Central memory CD8-positive, alpha-beta T cell (primary cell): Measurements from ENCODE around the gene EFEMP2.
A peak's percentile ranks its signal among the peaks of the same experiment; 100 is the strongest.
"Not testable (repeated sequence)": the region's sequence is repeated elsewhere in the genome, so short reads cannot be mapped to it uniquely, and the experiment has no call there.

Source experiments
- ATAC-seq: fragments of 150-1000 bp; cut with Tn5 transposase; replicated peaks from 2 replicates; pipeline ENCODE4 v1.10.0; 2022; ENCODE audit warnings: mild to moderate bottlenecking, moderate FRiP score, moderate number of reproducible peaks; ENCODE audit not compliant: poor library complexity, severe bottlenecking; ENCODE audit errors: extremely low read depth
- DNase-seq, 2 donors: peaks; one replicate each; pipeline ENCODE4 v3.0.0; 2021; ENCODE audit warnings: low spot score in 2 of 2
- H3K27ac Mint-ChIP-seq: one replicate; pipeline ENCODE4 v1.8.0; 2022; ENCODE audit warnings: low read depth, mild to moderate bottlenecking, moderate library complexity, mixed read lengths
- H3K27me3 Mint-ChIP-seq: one replicate; pipeline ENCODE4 v1.8.0; 2022; ENCODE audit warnings: mixed read lengths
- H3K36me3 Mint-ChIP-seq: one replicate; pipeline ENCODE4 v1.8.0; 2022; ENCODE audit warnings: mild to moderate bottlenecking, moderate library complexity, mixed read lengths; ENCODE audit not compliant: insufficient read depth
- H3K4me1 Mint-ChIP-seq: one replicate; pipeline ENCODE4 v1.8.0; 2022; ENCODE audit warnings: mixed read lengths
- H3K4me3 Mint-ChIP-seq: one replicate; pipeline ENCODE4 v1.8.0; 2022; ENCODE audit warnings: mild to moderate bottlenecking, moderate library complexity, mixed read lengths
- H3K9me3 Mint-ChIP-seq: one replicate; pipeline ENCODE4 v1.8.0; 2022; ENCODE audit warnings: mixed read lengths

Gene EFEMP2

DNA sequence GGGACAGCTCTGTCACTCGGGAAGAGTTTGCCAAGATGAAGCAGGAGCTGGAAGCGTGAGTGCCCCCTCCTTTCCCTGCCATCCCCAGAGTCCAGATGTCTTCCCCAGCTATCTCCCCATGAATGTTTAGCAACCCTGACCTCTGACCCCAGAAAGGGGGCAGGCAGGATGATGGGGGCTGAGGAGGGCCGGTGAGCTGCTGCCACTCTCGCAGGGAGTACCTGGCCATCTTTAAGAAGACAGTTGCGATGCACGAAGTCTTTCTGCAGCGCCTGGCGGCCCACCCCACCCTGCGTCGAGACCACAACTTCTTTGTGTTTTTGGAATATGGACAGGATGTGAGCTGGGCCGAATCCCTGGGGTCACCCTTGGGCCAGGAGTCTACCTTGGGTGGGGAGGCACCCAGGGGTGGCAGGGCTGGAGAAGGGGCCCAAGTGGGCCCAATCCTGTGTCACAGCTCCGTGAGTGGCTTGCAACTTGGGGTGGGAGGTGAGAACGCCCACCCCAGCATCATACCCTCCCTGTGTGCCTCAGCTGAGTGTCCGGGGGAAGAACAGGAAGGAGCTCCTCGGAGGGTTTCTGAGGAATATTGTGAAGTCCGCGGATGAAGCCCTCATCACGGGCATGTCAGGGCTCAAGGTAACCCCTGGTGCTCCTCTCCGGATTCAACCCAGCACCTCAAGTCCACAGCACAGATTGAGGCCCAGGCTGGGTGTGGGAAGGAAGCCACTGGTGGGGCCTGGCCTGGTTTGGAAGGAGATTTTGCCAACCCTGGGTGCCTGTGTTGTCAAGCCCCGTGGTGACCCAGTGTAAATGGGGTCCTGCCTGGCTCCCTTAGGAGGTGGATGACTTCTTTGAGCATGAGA is 22.1 kb downstream of the EFEMP2 start:
- ATAC-seq: no peak
- Mint-ChIP-seq H3K27ac (no peak overlapping the region), H3K27me3 (no peaks in the 10 kb centered on the region), H3K4me1 (peaks cover 26% of the 10 kb centered on the region), H3K36me3 (peaks cover 29% of the 10 kb centered on the region), H3K4me3 (no peak overlapping the region), H3K9me3 (no peaks in the 10 kb centered on the region)
- no peak for DNase-seq

DNA sequence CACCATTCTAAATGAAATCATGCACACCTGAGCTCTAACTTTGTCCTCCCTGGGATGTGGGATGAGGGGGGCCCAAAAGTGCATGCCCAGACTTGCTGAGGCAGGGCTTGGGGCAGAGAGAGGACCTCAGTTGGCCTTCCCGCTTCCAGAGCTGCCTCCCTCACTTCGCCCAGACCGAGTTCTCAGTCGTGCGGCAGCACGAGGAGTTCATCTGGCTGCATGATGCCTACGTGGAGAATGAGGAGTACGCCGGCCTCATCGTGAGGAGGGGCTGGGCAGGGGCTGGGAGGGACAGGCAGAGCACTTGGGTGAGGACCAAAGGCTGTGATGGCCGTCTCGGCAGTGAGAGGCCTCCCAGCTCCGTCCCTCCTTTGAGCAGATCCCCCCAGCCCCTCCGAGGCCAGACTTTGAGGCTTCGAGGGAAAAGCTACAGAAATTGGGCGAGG is 22.8 kb downstream of the EFEMP2 start:
- H3K27ac Mint-ChIP-seq: no peak overlapping the region
- H3K9me3 Mint-ChIP-seq: no peaks in the 10 kb centered on the region
- no peak for ATAC-seq

DNA sequence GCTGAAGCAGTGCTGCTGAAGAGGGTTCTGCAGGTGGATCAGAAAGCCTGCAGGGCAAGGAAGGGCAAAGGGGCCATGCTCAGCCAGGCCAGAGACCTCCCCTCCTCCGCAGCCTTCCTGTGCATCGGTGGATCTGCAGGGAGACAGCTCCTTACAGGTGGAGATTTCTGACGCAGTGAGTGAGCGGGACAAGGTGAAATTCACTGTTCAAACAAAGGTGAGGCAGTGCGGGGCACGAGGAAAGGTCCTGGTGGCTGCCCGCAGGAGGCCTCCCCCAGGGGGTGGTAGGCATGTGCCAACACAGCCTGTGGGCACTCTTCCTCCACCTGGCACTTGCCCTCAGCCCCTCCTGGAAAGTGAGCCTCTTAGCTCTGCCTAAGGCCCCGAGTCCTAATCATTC is 23.2 kb downstream of the EFEMP2 start:
- peaks cover 19% of the 10 kb centered on the region for H3K36me3 Mint-ChIP-seq
- ATAC-seq (no peak), DNase-seq (no peak)
- H3K9me3 Mint-ChIP-seq: no peaks in the 10 kb centered on the region
- H3K4me1 Mint-ChIP-seq: peaks cover 19% of the 10 kb centered on the region
- no peak overlapping the region for H3K27ac Mint-ChIP-seq
- H3K4me3 Mint-ChIP-seq: no peak overlapping the region
- H3K27me3 Mint-ChIP-seq: no peaks in the 10 kb centered on the region

More for the DNA sequence above, 22.8 kb downstream of the EFEMP2 start:
- Mint-ChIP-seq H3K27me3 (no peaks in the 10 kb centered on the region), H3K36me3 (peaks cover 24% of the 10 kb centered on the region), H3K4me3 (no peak overlapping the region), H3K4me1 (peaks cover 23% of the 10 kb centered on the region)
- no peak for DNase-seq

GRCh38 chr11:65848693-65849092 is 23.9 kb downstream of the EFEMP2 start:
- H3K9me3 Mint-ChIP-seq, H3K27ac Mint-ChIP-seq, ATAC-seq, H3K4me3 Mint-ChIP-seq, H3K27me3 Mint-ChIP-seq, DNase-seq: not testable (repeated sequence)
- H3K36me3 Mint-ChIP-seq: peaks cover 13% of the 10 kb centered on the region
- peaks cover 12% of the 10 kb centered on the region for H3K4me1 Mint-ChIP-seq

GRCh38 chr11:65847746-65848145 is 24.9 kb downstream of the EFEMP2 start:
- no peaks in the 10 kb centered on the region for H3K9me3 Mint-ChIP-seq
- H3K36me3 Mint-ChIP-seq: peaks cover 9% of the 10 kb centered on the region
- no peak overlapping the region for H3K4me3 Mint-ChIP-seq
- peaks cover 6% of the 10 kb centered on the region for H3K4me1 Mint-ChIP-seq
- no peak for ATAC-seq
- no peaks in the 10 kb centered on the region for H3K27me3 Mint-ChIP-seq
- H3K27ac Mint-ChIP-seq: no peak overlapping the region
- DNase-seq: no peak

DNA sequence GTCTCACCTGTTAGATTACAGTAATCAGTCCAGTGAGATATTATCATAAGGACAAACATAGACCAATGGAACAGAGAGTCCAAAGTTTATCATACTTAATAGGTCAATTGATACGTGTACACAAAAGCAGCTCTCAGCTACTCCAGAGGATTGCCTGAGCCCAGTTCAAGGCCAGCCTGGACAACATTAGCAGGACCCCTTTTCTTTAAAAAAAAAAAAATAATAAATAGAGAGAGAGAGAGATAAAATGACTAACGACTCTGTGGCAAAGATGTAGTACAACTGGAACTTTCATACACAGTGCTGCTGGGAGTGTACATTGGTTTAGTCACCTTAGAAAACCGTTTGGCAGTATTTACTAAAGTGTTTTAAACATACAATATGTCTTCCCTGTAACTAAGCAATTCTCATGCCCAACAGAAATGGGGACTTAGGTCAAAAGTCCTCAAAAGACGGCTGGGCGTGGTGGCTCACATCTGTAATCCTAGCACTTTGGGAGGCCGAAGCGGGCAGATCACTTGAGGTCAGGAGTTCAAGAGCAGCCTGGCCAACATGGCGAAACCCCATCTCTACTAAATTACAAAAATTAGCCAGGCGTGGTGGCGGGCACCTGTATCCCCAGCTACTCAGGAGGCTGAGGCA is 28.2 kb downstream of the EFEMP2 start:
- DNase-seq (no peak), ATAC-seq (no peak)
- Mint-ChIP-seq H3K27ac (no peak overlapping the region), H3K36me3 (peaks cover 1% of the 10 kb centered on the region), H3K4me1 (no peaks in the 10 kb centered on the region), H3K4me3 (no peak overlapping the region), H3K27me3 (no peaks in the 10 kb centered on the region), H3K9me3 (no peaks in the 10 kb centered on the region)

DNA sequence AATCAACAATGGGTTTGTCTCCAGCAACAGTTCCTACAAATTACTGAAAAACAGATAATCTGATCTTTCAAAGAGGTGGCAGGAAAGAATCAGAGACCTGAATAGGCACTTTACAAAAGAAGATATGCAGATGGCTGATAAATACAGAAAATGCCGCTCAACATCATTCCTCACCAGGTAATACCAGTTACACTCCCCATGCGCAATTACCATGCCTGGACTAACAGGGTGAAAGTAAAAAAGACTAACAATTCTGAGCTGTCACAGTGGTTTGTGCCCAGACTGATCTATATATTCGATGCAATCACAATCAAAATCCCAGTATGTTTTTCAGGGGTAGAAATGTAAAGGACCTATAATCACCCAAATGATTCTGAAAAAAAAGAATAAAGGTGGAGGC is 28.8 kb downstream of the EFEMP2 start:
- Mint-ChIP-seq H3K27ac (no peak overlapping the region), H3K4me1 (no peaks in the 10 kb centered on the region), H3K27me3 (no peaks in the 10 kb centered on the region), H3K36me3 (peaks cover 1% of the 10 kb centered on the region), H3K9me3 (no peaks in the 10 kb centered on the region), H3K4me3 (no peak overlapping the region)
- DNase-seq (no peak), ATAC-seq (no peak)

DNA sequence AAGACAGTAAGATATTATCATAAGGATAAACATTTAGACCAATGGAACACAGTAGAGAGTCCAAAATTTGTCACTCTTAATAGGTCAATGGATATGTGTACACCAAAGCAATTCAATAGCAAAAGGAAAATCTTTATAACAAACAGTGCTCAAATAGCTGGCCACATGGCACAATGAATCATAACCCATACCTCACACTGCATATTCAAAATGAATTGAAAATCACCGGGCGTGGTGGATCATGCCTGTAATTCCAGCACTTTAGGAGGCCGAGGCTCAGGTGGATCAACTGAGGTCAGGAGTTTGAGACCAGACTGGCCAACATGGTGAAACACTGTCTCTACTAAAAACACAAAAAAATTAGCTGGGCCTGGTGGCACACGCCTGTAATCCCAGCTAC is 30.5 kb downstream of the EFEMP2 start:
- no peaks in the 10 kb centered on the region for H3K27me3 Mint-ChIP-seq
- no peak overlapping the region for H3K27ac Mint-ChIP-seq
- H3K4me3 Mint-ChIP-seq: no peak overlapping the region
- H3K9me3 Mint-ChIP-seq: no peaks in the 10 kb centered on the region
- no peak for DNase-seq
- no peak for ATAC-seq
- peaks cover 1% of the 10 kb centered on the region for H3K36me3 Mint-ChIP-seq
- no peaks in the 10 kb centered on the region for H3K4me1 Mint-ChIP-seq

DNA sequence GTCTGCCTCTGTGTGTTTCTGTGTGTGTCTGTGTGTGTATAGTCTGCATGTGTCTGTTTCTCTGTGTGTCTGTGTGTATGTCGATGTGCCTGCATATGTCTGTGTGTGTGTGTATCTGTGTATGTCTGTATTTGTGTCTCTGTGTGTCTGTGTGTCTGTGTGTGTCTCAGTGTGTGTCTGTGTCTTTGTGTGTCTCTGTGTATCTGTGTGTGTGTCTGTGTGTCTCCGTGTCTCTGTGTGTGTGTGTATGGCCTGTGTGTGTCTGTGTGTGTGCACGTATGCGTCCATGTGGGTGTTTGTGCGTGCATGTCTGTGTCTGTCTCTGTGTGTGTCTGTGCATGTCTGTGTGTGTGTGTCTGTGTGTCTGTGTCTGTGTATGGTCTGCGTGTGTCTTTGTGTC is 38.4 kb downstream of the EFEMP2 start:
- Mint-ChIP-seq H3K27ac (no peak overlapping the region), H3K4me1 (peaks cover 5% of the 10 kb centered on the region), H3K4me3 (no peak overlapping the region), H3K9me3 (no peaks in the 10 kb centered on the region), H3K27me3 (no peaks in the 10 kb centered on the region), H3K36me3 (peaks cover 4% of the 10 kb centered on the region)
- ATAC-seq (no peak), DNase-seq (no peak)

DNA sequence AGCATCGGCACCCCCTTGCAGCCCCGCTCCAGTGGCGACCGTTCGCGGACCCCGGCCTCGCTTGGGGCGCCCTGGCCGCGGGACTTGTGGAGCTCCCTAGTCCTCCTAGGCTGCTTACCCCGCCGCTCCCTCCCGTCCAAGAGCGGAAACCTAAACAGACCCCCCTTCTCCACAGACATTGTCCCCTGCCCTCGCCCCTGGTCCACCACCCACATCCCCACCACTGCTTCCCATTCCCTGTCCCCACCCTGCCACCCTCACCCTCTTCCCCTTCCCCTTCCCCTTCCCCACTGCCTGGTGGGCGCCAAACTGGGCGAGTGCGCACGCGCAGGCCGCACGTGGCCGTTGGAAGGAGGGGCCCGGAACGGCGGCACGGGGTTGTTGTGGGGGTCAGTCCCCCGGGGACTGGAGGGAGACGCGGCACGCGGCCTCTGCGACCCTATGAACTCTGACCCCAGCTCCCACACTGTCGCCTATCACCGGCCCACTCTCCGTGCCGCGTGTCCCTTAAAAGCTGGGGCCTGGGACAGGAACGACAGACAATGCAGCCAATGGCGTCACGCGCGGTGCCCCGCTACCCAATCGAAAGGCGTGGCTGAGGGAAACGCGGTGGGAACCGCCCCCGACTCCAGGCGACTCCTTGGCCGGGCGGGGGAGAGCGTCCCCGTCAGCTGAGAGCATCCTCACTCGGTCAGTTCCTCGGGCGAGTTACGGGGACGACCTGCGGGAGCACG is 39.1 kb downstream of the EFEMP2 start, which contains the start of gene SNX32:
SNX32 (plus strand) TSS at position 667 of the 734 bp plus-strand sequence. CDS start 103 bp downstream, outside the sequence.
- Mint-ChIP-seq H3K4me3 (no peak within 1 kb of the TSS), H3K27me3 (no peaks in the 10 kb centered on the region), H3K4me1 (peaks cover 5% of the 10 kb centered on the region), H3K27ac (no peak within 1 kb of the TSS), H3K36me3 (peaks cover 4% of the 10 kb centered on the region), H3K9me3 (no peaks in the 10 kb centered on the region)
- peak; percentile 89 to 91 for DNase-seq
- peak; percentile 100 for ATAC-seq

DNA sequence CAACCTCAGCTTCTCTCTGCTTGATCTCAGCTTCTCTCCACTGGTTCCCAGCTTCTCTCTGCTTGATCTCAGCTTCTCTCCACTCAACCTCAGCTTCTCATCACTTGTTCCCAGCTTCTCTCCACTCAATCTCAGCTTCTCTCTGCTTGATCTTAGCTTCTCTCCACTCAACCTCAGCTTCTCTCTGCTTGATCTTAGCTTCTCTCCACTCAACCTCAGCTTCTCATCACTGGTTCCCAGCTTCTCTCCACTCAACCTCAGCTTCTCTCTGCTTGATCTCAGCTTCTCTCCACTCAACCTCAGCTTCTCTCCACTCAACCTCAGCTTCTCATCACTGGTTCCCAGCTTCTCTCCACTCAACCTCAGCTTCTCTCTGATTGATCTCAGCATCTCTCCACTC is 40.4 kb downstream of the EFEMP2 start:
- not testable (repeated sequence) for H3K36me3 Mint-ChIP-seq, ATAC-seq, H3K9me3 Mint-ChIP-seq, DNase-seq, H3K4me3 Mint-ChIP-seq, H3K27ac Mint-ChIP-seq, H3K27me3 Mint-ChIP-seq, H3K4me1 Mint-ChIP-seq

- Mint-ChIP-seq H3K9me3 (no peaks in the 10 kb centered on the region), H3K27ac (no peak overlapping the region), H3K4me3 (no peak overlapping the region), H3K27me3 (no peaks in the 10 kb centered on the region), H3K4me1 (peaks cover 5% of the 10 kb centered on the region), H3K36me3 (peaks cover 4% of the 10 kb centered on the region)
- ATAC-seq (no peak), DNase-seq (no peak)
Measured at GRCh38 chr11:65829459-65829858, 43.1 kb downstream of the EFEMP2 start.
